ENCODE measurements around the gene KRTAP10-10. TPM values are rescaled to one million over a fixed set of nuclear protein-coding genes. Genes with fewer than 3 reads are reported as not detected.
"Not testable (repeated sequence)": the region's sequence is repeated elsewhere in the genome, so short reads cannot be mapped to it uniquely, and the experiment has no call there.

The KRTAP10-10 gene
- total RNA-seq, 8 experiments from 2014 or later, result 0.17 to 1.1 (median 0.51) TPM; not detected in 4

GRCh38 chr21:44650973-44651675 is 14.0 kb downstream of the KRTAP10-10 start:
- no peak for ATAC-seq (replicated peaks in 6 of 8)
- H3K4me3 ChIP-seq, result no peak overlapping the region
- no peak overlapping the region for H3K27ac ChIP-seq
- WGBS, 10 experiments, result 29 to 97% (median 86%) methylated on average over 1 to 7 of the region's 12 CpGs; no CpG with 5 or more reads in 4 of the 10 experiments
- no peaks in the 10 kb centered on the region for H3K4me1 ChIP-seq (replicated peaks in 1 of 2)
- in situ Hi-C loops (cut with MboI; ENCODE audit: low pct_unique_long_range_greater_than_20kb in 2 of 9, low sequenced_read_pairs in 9 of 9, unreplicated experiment in 9 of 9), result no loop called here

GRCh38 chr21:44653123-44653522 is 16.0 kb downstream of the KRTAP10-10 start:
- ATAC-seq (replicated peaks in 6 of 8), result peak in 7 of 8 experiments; percentile 30 to 71 (median 56)
- H3K4me1 ChIP-seq (replicated peaks in 1 of 2), result no peaks in the 10 kb centered on the region
- WGBS, 10 experiments, result 12 to 100% (median 58%) methylated on average over 1 to 10 of the region's 14 CpGs
- H3K4me3 ChIP-seq, result no peak overlapping the region
- no peak overlapping the region for H3K27ac ChIP-seq
- in situ Hi-C loops (cut with MboI; ENCODE audit: low pct_unique_long_range_greater_than_20kb in 2 of 9, low sequenced_read_pairs in 9 of 9, unreplicated experiment in 9 of 9), result no loop called here

- H3K4me1 ChIP-seq (replicated peaks in 1 of 2), result no peaks in the 10 kb centered on the region
- WGBS, 10 experiments, result 13 to 90% (median 80%) methylated on average over 2 to 10 of the region's 17 CpGs; no CpG with 5 or more reads in 1 of the 10 experiments
- H3K27ac ChIP-seq, result no peak overlapping the region
- in situ Hi-C loops (cut with MboI; ENCODE audit: low pct_unique_long_range_greater_than_20kb in 2 of 9, low sequenced_read_pairs in 9 of 9, unreplicated experiment in 9 of 9), result no loop called here
- no peak overlapping the region for H3K4me3 ChIP-seq
- no peak for ATAC-seq (replicated peaks in 6 of 8)
Measured at GRCh38 chr21:44653656-44654575, 16.8 kb downstream of the KRTAP10-10 start.

- Histone ChIP-seq H3K27ac (no peak within 1 kb of the TSS), H3K4me1 (replicated peaks in 1 of 2) (no peaks in the 10 kb centered on the region), H3K4me3 (no peak within 1 kb of the TSS)
- 10 to 100% (median 78%) methylated on average over 1 to 4 of the region's 9 CpGs; no CpG with 5 or more reads in 3 of the 10 experiments for WGBS, 10 experiments
- in situ Hi-C loops (cut with MboI; ENCODE audit: low pct_unique_long_range_greater_than_20kb in 2 of 9, low sequenced_read_pairs in 9 of 9, unreplicated experiment in 9 of 9), result no loop called here
- no peak for ATAC-seq (replicated peaks in 6 of 8)
Measured at GRCh38 chr21:44654576-44655175, 17.5 kb downstream of the KRTAP10-10 start, which contains the start of gene KRTAP12-4. KRTAP12-4 (minus strand) TSS chr21:44654659; CDS start chr21:44654614, 45 bp downstream.

GRCh38 chr21:44656868-44657267 is 19.7 kb downstream of the KRTAP10-10 start:
- no peak overlapping the region for H3K27ac ChIP-seq
- no peak overlapping the region for H3K4me3 ChIP-seq
- H3K4me1 ChIP-seq (replicated peaks in 1 of 2), result no peaks in the 10 kb centered on the region
- in situ Hi-C loops (cut with MboI; ENCODE audit: low pct_unique_long_range_greater_than_20kb in 2 of 9, low sequenced_read_pairs in 9 of 9, unreplicated experiment in 9 of 9), result no loop called here
- ATAC-seq (replicated peaks in 6 of 8), result no peak
- 60% methylated on average over 1 of the region's 1 CpG; no CpG with 5 or more reads in 9 of the 10 experiments for WGBS, 10 experiments

- Histone ChIP-seq H3K4me3 (no peak within 1 kb of the TSS), H3K27ac (no peak within 1 kb of the TSS), H3K4me1 (replicated peaks in 1 of 2) (no peaks in the 10 kb centered on the region)
- in situ Hi-C loops (cut with MboI; ENCODE audit: low pct_unique_long_range_greater_than_20kb in 2 of 9, low sequenced_read_pairs in 9 of 9, unreplicated experiment in 9 of 9), result no loop called here
- WGBS, 10 experiments, result 20 to 98% (median 82%) methylated on average over 4 to 15 of the region's 26 CpGs
- ATAC-seq (replicated peaks in 6 of 8), result no peak
Measured at GRCh38 chr21:44657635-44658540, 20.7 kb downstream of the KRTAP10-10 start, which contains the start of gene KRTAP12-3. KRTAP12-3 (plus strand) TSS chr21:44657932; CDS start chr21:44657980, 48 bp downstream.

GRCh38 chr21:44658541-44658910 is 21.4 kb downstream of the KRTAP10-10 start:
- H3K4me3 ChIP-seq, result no peak overlapping the region
- in situ Hi-C loops (cut with MboI; ENCODE audit: low pct_unique_long_range_greater_than_20kb in 2 of 9, low sequenced_read_pairs in 9 of 9, unreplicated experiment in 9 of 9), result no loop called here
- H3K4me1 ChIP-seq (replicated peaks in 1 of 2), result no peaks in the 10 kb centered on the region
- ATAC-seq (replicated peaks in 6 of 8), result no peak
- WGBS, 10 experiments, result 60 to 100% (median 83%) methylated on average over 1 of the region's 5 CpGs; no CpG with 5 or more reads in 7 of the 10 experiments
- H3K27ac ChIP-seq, result no peak overlapping the region

- H3K4me3 ChIP-seq, result no peak overlapping the region
- in situ Hi-C loops (cut with MboI; ENCODE audit: low pct_unique_long_range_greater_than_20kb in 2 of 9, low sequenced_read_pairs in 9 of 9, unreplicated experiment in 9 of 9), result no loop called here
- 25 to 100% (median 67%) methylated on average over 1 to 10 of the region's 11 CpGs; no CpG with 5 or more reads in 1 of the 10 experiments for WGBS, 10 experiments
- H3K4me1 ChIP-seq (replicated peaks in 1 of 2), result no peaks in the 10 kb centered on the region
- no peak overlapping the region for H3K27ac ChIP-seq
- peak in 2 of 8 experiments; percentile 60 to 97 for ATAC-seq (replicated peaks in 6 of 8)
Measured at GRCh38 chr21:44658913-44659595, 21.9 kb downstream of the KRTAP10-10 start.

- WGBS, 10 experiments, result 0 to 100% (median 73%) methylated on average over 1 to 5 of the region's 7 CpGs
- in situ Hi-C loops (cut with MboI; ENCODE audit: low pct_unique_long_range_greater_than_20kb in 2 of 9, low sequenced_read_pairs in 9 of 9, unreplicated experiment in 9 of 9); H3K4me3 ChIP-seq; H3K4me1 ChIP-seq (replicated peaks in 1 of 2); H3K27ac ChIP-seq; ATAC-seq (replicated peaks in 6 of 8): not testable (repeated sequence)
Measured at GRCh38 chr21:44661567-44661966, 24.4 kb downstream of the KRTAP10-10 start.

GRCh38 chr21:44664691-44665090 is 27.5 kb downstream of the KRTAP10-10 start:
- H3K4me1 ChIP-seq (replicated peaks in 1 of 2), result no peaks in the 10 kb centered on the region
- ATAC-seq (replicated peaks in 6 of 8), result no peak
- in situ Hi-C loops (cut with MboI; ENCODE audit: low pct_unique_long_range_greater_than_20kb in 2 of 9, low sequenced_read_pairs in 9 of 9, unreplicated experiment in 9 of 9), result no loop called here
- 0 to 100% (median 82%) methylated on average over 1 to 4 of the region's 5 CpGs; no CpG with 5 or more reads in 2 of the 10 experiments for WGBS, 10 experiments
- H3K27ac ChIP-seq, result no peak overlapping the region
- no peak overlapping the region for H3K4me3 ChIP-seq

- 0 to 83% (median 70%) methylated on average over 1 to 6 of the region's 19 CpGs; no CpG with 5 or more reads in 2 of the 10 experiments for WGBS, 10 experiments
- in situ Hi-C loops (cut with MboI; ENCODE audit: low pct_unique_long_range_greater_than_20kb in 2 of 9, low sequenced_read_pairs in 9 of 9, unreplicated experiment in 9 of 9), result no loop called here
- Histone ChIP-seq H3K27ac (no peak within 1 kb of the TSS), H3K4me3 (no peak within 1 kb of the TSS), H3K4me1 (replicated peaks in 1 of 2) (no peaks in the 10 kb centered on the region)
- ATAC-seq (replicated peaks in 6 of 8), result no peak
Measured at GRCh38 chr21:44666401-44667320, 29.5 kb downstream of the KRTAP10-10 start, which contains the start of gene KRTAP12-2. KRTAP12-2 (minus strand) TSS chr21:44666927; CDS start chr21:44666886, 41 bp downstream.
